ENCODE measurements around the gene GRIA2.

GRIA2 gene

DNA sequence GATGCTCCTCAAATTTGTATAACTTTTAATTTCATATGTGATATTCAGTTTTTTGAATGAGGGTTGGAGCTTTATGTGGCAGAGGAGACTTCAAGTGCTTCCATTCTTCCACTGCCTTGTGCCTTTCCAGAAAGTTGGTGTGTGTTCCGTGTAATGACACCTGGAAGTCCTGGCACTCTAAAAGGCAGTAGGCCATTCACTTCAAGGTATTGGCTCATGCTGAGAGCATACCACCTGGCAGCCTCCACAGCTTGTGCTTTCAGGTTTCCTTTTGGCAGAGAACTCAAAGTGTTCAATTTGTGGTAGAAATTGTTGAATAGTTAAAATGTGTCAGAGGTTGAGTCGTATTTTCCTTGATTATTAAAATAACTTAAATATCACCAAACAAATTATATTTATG lies 49.6 kb downstream of the GRIA2 start:
- no peak for DNase-seq

- DNase-seq, result no peak
Observed at GRCh38 chr4:157270552-157270951, 50.0 kb downstream of the GRIA2 start.

- no peak for DNase-seq
Observed at GRCh38 chr4:157271166-157271869, 50.8 kb downstream of the GRIA2 start.

GRCh38 chr4:157280673-157281072 lies 60.1 kb downstream of the GRIA2 start:
- DNase-seq, result no peak

- DNase-seq, result no peak
Observed at GRCh38 chr4:157282019-157282418, 61.5 kb downstream of the GRIA2 start.

DNA sequence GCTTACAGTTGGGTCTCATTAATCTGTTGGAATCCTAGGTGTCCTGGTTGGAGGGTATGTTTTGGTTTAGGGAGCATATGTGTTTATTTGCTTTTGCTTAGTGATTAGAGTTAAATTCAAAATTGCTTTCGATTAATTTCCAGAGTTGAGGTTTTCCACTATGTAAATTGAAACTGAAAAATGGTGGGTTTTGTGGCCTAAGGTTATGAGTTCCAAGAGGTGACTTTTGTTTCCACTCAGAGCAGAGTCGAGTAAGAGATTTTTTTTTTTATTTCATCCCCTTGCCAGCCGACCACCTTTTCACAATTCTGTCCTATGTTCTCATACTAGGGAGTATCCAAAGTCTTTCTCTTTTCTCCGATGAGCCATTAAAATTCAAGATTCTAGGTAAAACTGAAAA lies 66.9 kb downstream of the GRIA2 start:
- no peak for DNase-seq

GRCh38 chr4:157290622-157291021 lies 70.1 kb downstream of the GRIA2 start:
- DNase-seq, result no peak

GRCh38 chr4:157291071-157291470 lies 70.5 kb downstream of the GRIA2 start:
- no peak for DNase-seq

GRCh38 chr4:157293673-157294072 lies 73.1 kb downstream of the GRIA2 start:
- DNase-seq, result no peak

DNA sequence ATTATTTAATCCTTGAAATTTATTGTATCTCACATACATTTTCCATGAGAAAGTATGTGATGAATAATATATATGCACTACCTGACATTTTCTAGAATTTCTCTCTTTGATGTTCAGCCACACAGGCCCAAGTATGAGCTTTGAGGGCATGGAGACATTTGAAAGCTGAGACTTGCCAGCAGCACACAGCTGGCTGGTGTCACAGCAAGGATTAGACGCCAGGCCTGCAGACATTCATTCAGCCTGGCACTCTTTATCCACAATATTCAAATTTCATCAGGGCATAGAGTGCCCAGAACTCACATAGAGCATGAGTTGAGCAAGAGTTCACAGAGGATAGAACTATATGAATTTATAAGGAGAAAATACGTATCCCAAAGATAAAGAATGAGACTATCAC lies 74.0 kb downstream of the GRIA2 start:
- no peak for DNase-seq

- DNase-seq, result no peak
Observed at GRCh38 chr4:157300701-157301100, 80.2 kb downstream of the GRIA2 start.

GRCh38 chr4:157303471-157303960 lies 83.0 kb downstream of the GRIA2 start:
- no peak for DNase-seq

DNA sequence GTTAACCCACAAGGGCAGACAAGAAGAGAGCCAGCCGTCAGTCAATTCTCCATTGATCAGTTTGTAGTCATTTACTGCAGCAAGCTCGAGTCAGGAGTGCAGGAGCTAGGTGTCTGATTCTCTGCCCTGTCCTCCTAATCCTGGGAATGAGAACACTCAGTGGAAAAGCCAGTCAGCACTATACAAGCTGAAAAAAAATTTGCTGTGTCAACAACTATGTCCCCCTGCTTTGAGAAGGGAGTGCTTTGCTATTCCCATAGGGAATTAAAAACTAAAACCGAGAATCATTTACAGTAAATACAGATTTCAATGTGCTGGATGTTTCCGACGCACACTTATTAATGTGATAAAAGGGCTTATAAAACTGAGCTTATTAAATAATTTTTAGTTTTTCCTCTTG lies 84.2 kb downstream of the GRIA2 start:
- DNase-seq, result no peak

DNA sequence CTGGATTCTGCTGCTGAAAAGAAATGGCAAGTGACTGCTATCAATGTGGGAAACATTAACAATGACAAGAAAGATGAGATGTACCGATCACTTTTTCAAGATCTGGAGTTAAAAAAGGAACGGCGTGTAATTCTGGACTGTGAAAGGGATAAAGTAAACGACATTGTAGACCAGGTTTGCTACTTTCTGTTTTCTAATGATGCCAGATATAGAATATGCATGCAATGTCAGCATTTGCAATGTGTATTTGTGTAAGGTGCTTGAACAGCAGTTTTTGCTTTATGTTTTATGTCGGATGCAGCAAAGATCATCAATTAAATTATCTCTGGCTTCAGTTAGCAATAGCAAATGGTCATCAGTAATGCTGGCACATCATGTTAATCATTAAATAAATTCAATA lies 92.2 kb downstream of the GRIA2 start:
- no peak for DNase-seq

GRCh38 chr4:157314906-157315305 lies 94.4 kb downstream of the GRIA2 start:
- no peak for DNase-seq

DNA sequence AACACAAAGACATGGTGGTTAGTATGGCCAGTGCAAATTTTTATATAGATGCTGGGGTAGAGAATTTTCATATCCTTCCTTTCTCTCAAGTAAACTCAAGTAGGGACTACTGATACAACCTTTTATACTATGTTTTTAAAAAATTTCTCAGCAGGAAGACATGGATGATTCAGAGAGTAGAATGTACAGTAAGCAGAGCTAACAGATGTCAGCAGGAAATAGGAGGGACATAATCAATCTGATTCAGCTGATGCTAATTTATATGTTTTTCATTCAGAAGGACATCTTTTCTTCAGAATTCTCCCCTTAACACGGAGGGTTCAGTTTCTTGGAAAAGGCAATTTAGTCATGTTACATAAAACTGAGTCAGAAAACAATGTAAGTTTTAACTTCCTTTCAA lies 95.4 kb downstream of the GRIA2 start:
- no peak for DNase-seq

- DNase-seq, result no peak
Observed at GRCh38 chr4:157320092-157320491, 99.6 kb downstream of the GRIA2 start.

DNA sequence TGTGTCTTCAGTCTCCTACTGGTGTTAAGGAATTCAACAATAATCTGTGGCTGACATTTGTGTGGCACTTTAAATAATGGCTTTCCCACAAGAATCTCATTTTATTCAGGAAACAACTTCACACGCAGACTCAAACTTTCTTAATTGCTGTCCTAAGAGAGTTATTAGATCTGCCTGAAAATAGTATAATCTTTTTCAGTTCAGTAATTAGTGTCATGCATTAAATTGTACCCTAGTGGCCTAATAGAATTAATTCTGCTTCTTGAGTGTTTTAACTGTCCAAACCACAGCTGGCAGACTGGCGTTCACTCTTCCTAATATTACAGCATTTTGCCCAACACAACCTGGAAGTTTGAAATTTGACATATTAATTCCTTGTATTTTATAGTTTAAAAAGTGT lies 107.1 kb downstream of the GRIA2 start:
- DNase-seq, result no peak

DNA sequence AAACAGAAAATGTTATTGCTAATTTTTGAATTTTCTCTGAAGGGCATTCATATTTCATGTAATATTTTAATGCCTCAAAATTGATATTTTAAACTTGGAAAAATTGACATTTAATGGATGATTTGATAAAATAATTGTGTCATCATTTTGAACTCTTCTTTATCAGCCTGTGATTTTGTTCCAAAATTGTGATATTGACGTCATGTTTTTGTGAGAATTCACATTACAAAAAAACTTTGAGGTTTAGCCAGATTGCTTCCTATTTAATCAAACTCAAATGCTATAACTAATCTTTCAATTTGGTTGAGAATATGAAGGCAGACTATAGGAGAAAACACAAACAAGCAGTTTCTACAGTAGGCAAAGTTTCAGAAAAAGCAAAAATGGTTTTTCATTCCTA lies 137.4 kb downstream of the GRIA2 start:
- DNase-seq, result no peak

- no peak for DNase-seq
Observed at GRCh38 chr4:157358439-157358838, 137.9 kb downstream of the GRIA2 start.

DNA sequence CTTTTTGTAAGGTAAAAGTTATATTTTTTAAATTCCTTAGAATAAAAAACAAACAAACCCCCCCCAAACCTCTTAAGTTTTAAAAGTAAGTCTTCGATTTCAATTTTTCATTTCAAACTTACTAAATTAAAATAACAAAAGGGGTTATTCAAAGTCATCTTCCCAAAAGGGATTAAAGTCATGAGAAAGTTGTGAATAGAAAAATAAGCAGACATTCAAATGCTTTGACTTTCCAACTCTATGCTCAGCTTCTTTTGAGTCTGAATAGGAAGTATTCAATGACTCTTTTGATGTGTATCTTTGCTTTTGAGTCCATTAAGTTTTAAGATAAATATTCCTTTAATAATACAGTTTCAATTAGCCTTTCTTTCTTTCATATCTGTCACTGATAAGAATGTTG lies 138.3 kb downstream of the GRIA2 start:
- no peak for DNase-seq

DNA sequence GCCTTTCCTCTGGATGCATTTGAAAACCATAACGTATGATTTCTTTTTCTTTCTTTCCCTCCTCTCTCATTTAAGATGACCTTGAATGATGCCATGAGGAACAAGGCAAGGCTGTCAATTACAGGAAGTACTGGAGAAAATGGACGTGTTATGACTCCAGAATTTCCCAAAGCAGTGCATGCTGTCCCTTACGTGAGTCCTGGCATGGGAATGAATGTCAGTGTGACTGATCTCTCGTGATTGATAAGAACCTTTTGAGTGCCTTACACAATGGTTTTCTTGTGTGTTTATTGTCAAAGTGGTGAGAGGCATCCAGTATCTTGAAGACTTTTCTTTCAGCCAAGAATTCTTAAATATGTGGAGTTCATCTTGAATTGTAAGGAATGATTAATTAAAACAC lies 142.8 kb downstream of the GRIA2 start:
- DNase-seq, result no peak

- DNase-seq, result no peak
Observed at GRCh38 chr4:157372154-157372553, 151.6 kb downstream of the GRIA2 start.

GRCh38 chr4:157372567-157372966 lies 152.0 kb downstream of the GRIA2 start:
- no peak for DNase-seq

DNA sequence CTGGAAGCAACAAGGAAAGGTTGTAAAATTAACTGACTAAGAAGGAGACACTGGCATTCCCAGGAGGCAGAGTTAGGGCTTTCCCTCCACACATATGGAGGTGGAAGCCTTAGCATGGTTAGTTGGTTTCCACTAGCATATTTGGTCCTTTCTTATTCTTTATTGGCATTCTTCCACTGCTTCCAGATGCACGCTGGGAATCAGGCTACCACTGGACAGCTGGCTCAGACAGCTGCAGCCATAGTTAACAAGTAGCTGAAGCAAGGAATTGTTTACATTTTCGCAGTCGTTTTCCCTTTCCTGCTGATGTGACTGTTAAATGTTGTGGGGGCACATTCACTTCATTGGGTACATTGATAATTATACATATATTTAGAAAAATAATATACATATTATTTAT lies 169.2 kb downstream of the GRIA2 start:
- DNase-seq, result no peak

All from amniotic stem cell (primary cell).